PC-3 (cell line): Measurements from ENCODE around the gene SPPL2B. TPM values are rescaled to one million over a fixed set of nuclear protein-coding genes. Genes with fewer than 3 reads are reported as not detected.

ENCODE experiments used
- ATAC-seq: fragments of 200-7000 bp; cut with Tn5 transposase; 2 replicates; pipeline ENCODE4 v1.9.1; 2020; ENCODE audit warnings: mild to moderate bottlenecking, moderate library complexity
- BruUV-seq: library from RNA; stranded (reverse); fragments of 400-500 nt; replicated peaks from 2 replicates; lab custom pipeline; 2021; lab: Mats Ljungman, UMichigan
- CTCF ChIA-PET: fragments of 300-600 bp; sonication (Branson Sonifier 250); formaldehyde crosslinking; loops from one replicate; lab custom pipeline; 2022; ENCODE audit warnings: antibody characterized with exemption; lab: Charles Lee
- POLR2A ChIA-PET: fragments of 300-600 bp; sonication (Branson Sonifier 250); formaldehyde crosslinking; loops from one replicate; lab custom pipeline; 2022; ENCODE audit warnings: antibody characterized with exemption; ENCODE audit not compliant: unreplicated experiment; lab: Charles Lee
- DNase-seq: peaks from one replicate; pipeline ENCODE4 v3.0.0-alpha.2; 2015
- H2AFZ ChIP-seq: fragments of 300-600 bp; sonication (generic); 2 replicates; pipeline ENCODE4 v1.6.0; 2016; ENCODE audit warnings: antibody characterized with exemption, low read length
- H3F3A ChIP-seq: fragments of 300-600 bp; sonication (generic); one replicate; pipeline ENCODE4 v1.6.0; 2017; ENCODE audit warnings: antibody characterized with exemption, low read length, control low read depth, mild to moderate bottlenecking; ENCODE audit not compliant: unreplicated experiment
- H3K27ac ChIP-seq: fragments of 300-600 bp; sonication (generic); 2 replicates; pipeline ENCODE4 v1.5.1; 2016; ENCODE audit warnings: mild to moderate bottlenecking, low read length
- H3K27me3 ChIP-seq: fragments of 300-600 bp; sonication (generic); 2 replicates; pipeline ENCODE4 v1.6.1; 2016; ENCODE audit warnings: low read length, mixed read lengths
- H3K36me3 ChIP-seq: fragments of 300-600 bp; sonication (generic); 2 replicates; pipeline ENCODE4 v1.6.1; 2016; ENCODE audit warnings: low read depth, mixed run types, low read length, mixed read lengths
- H3K4me1 ChIP-seq: fragments of 300-600 bp; sonication (generic); 2 replicates; pipeline ENCODE4 v1.5.1; 2016; ENCODE audit warnings: low read length; ENCODE audit not compliant: insufficient read depth
- H3K4me2 ChIP-seq: fragments of 300-600 bp; sonication (generic); 2 replicates; pipeline ENCODE4 v1.6.0; 2016; ENCODE audit warnings: low read length
- H3K4me3 ChIP-seq: fragments of 300-600 bp; sonication (generic); 2 replicates; pipeline ENCODE4 v1.5.1; 2016; ENCODE audit warnings: mild to moderate bottlenecking, low read length, mixed read lengths
- H3K79me2 ChIP-seq: fragments of 300-600 bp; sonication (generic); 2 replicates; pipeline ENCODE4 v1.6.1; 2017; ENCODE audit warnings: low read length, mixed read lengths
- H3K9ac ChIP-seq: fragments of 300-600 bp; sonication (generic); 2 replicates; pipeline ENCODE4 v1.6.0; 2016; ENCODE audit warnings: mild to moderate bottlenecking, low read length
- H3K9me2 ChIP-seq: fragments of 300-600 bp; sonication (generic); replicated peaks from 2 replicates; pipeline ENCODE4 v1.6.1; 2016; ENCODE audit warnings: mixed run types, low read length, mixed read lengths
- H3K9me3 ChIP-seq: fragments of 300-600 bp; sonication (generic); 2 replicates; pipeline ENCODE4 v1.6.1; 2016; ENCODE audit warnings: low read length, mixed read lengths
- H4K20me1 ChIP-seq: fragments of 300-600 bp; sonication (generic); 2 replicates; pipeline ENCODE4 v1.6.1; 2016; ENCODE audit warnings: low read length, mixed read lengths
- CTCF ChIP-seq: fragments of 300-600 bp; sonication (generic); conservative IDR thresholded peaks from 2 replicates; pipeline ENCODE4 v1.5.1; 2017; ENCODE audit warnings: antibody characterized with exemption, low read depth, mild to moderate bottlenecking, low read length
- EZH2 ChIP-seq: fragments of 300-600 bp; sonication (generic); IDR thresholded peaks from one replicate; pipeline ENCODE4 v1.6.1; 2017; ENCODE audit warnings: antibody characterized with exemption, mild to moderate bottlenecking, low read length; ENCODE audit not compliant: unreplicated experiment
- EZH2phosphoT487 ChIP-seq: fragments of 300-600 bp; sonication (generic); IDR thresholded peaks from 2 replicates; pipeline ENCODE4 v1.6.1; 2018; ENCODE audit warnings: mild to moderate bottlenecking, antibody characterized with exemption, low read length, borderline replicate concordance
- intact Hi-C: fragments of 100-400 bp; cut with micrococcal nuclease; formaldehyde crosslinking; loops from 2 replicates; pipeline ENCODE4 v1.9.0; 2023
- total RNA-seq: library from RNA; depleted of rRNA; stranded (reverse); fragments of >200 nt; gene quantifications from 2 replicates; pipeline ENCODE4 v1.2.3, GENCODE V29; 2014

The SPPL2B gene
- total RNA-seq, 1 experiment from 2014 or later = 28.6 TPM

GRCh38 chr19:2325281-2326046 is 3.0 kb upstream of the SPPL2B start:
- H3K9ac ChIP-seq = no peak overlapping the region

GRCh38 chr19:2326699-2327360 is 1.7 kb upstream of the SPPL2B start:
- DNase-seq = no peak
- no peaks in the 10 kb centered on the region for H3K27me3 ChIP-seq
- no peak overlapping the region for H2AFZ ChIP-seq
- ChIA-PET CTCF (no interaction called here), POLR2A (no interaction called here)
- H3F3A ChIP-seq = no peaks in the 10 kb centered on the region
- no peaks in the 10 kb centered on the region for H4K20me1 ChIP-seq
- BruUV-seq = no TSS peak
- peaks cover 62% of the 10 kb centered on the region for H3K79me2 ChIP-seq
- ATAC-seq = no peak
- peak overlapping the region; percentile 98; the same call in 1 of the 2 replicates for H3K4me3 ChIP-seq
- H3K4me1 ChIP-seq = peaks cover 11% of the 10 kb centered on the region
- TF ChIP-seq CTCF (no peak), EZH2phosphoT487 (no peak), EZH2 (no peak)
- intact Hi-C loops = no loop called here
- H3K36me3 ChIP-seq = no peaks in the 10 kb centered on the region; the same call in 1 of the 2 replicates
- H3K9me2 ChIP-seq = no peaks in the 10 kb centered on the region
- H3K9ac ChIP-seq = peak overlapping the region; percentile 99; the same call in 1 of the 2 replicates
- peak overlapping the region; percentile 97 for H3K4me2 ChIP-seq
- no peak overlapping the region for H3K27ac ChIP-seq
- H3K9me3 ChIP-seq = no peaks in the 10 kb centered on the region

More at GRCh38 chr19:2325281-2326046, 3.0 kb upstream of the SPPL2B start:
- H3F3A ChIP-seq = no peaks in the 10 kb centered on the region
- ChIA-PET POLR2A (no interaction called here), CTCF (no interaction called here)
- no peak overlapping the region for H3K4me2 ChIP-seq
- H3K79me2 ChIP-seq = peaks cover 48% of the 10 kb centered on the region
- peaks cover 11% of the 10 kb centered on the region for H3K4me1 ChIP-seq
- H3K27ac ChIP-seq = no peak overlapping the region
- no peaks in the 10 kb centered on the region; the same call in 1 of the 2 replicates for H3K36me3 ChIP-seq
- TF ChIP-seq CTCF (no peak), EZH2 (no peak), EZH2phosphoT487 (no peak)
- H3K4me3 ChIP-seq = no peak overlapping the region
- no peaks in the 10 kb centered on the region for H4K20me1 ChIP-seq
- BruUV-seq = no TSS peak
- H3K9me3 ChIP-seq = no peaks in the 10 kb centered on the region
- DNase-seq (no peak), ATAC-seq (no peak)
- intact Hi-C loops = no loop called here
- H3K9me2 ChIP-seq = no peaks in the 10 kb centered on the region
- no peaks in the 10 kb centered on the region for H3K27me3 ChIP-seq
- H2AFZ ChIP-seq = no peak overlapping the region
